ENCODE data around the gene IL17REL.

DNA sequence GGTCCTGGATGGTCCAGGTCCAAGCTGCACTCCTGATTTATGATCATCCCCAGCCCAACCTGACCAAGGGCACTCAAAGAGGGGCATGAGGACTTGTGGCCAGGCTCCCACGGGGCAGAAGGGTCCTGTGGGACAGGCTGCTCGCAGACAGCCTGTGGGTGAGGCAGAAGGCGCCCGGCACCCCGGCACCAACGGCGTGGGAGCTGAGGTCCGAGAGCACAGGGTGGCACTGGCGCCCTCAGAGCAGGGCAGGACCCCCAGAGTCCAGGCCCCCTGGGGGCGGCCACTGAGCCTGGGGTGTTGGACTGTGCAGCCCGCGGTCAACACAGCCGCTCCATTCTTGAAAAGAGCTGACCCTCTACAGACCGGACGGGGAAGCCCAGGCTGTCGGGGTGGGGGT, 3.3 kb downstream of the IL17REL start:
- no peak for TF ChIP-seq POLR2A (IDR thresholded peaks at IDR 0.05)
- TF ChIP-seq, protein P1, sequence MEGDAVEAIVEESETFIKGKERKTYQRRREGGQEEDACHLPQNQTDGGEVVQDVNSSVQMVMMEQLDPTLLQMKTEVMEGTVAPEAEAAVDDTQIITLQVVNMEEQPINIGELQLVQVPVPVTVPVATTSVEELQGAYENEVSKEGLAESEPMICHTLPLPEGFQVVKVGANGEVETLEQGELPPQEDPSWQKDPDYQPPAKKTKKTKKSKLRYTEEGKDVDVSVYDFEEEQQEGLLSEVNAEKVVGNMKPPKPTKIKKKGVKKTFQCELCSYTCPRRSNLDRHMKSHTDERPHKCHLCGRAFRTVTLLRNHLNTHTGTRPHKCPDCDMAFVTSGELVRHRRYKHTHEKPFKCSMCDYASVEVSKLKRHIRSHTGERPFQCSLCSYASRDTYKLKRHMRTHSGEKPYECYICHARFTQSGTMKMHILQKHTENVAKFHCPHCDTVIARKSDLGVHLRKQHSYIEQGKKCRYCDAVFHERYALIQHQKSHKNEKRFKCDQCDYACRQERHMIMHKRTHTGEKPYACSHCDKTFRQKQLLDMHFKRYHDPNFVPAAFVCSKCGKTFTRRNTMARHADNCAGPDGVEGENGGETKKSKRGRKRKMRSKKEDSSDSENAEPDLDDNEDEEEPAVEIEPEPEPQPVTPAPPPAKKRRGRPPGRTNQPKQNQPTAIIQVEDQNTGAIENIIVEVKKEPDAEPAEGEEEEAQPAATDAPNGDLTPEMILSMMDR (IDR thresholded peaks at IDR 0.05) = no peak
